HG02970 (cell line): ENCODE results near the gene LBHD1.
A peak's percentile ranks its signal among the peaks of the same experiment; 100 is the strongest.
"Not testable (repeated sequence)": the region's sequence is repeated elsewhere in the genome, so short reads cannot be mapped to it uniquely, and the experiment has no call there.

ENCODE experiments used
- ATAC-seq: cut with Tn5 transposase; IDR thresholded peaks from one replicate; pipeline ENCODE4 v1.9.1; 2021; ENCODE audit warnings: mild to moderate bottlenecking, moderate library complexity, moderate number of reproducible peaks; ENCODE audit not compliant: unreplicated experiment, low FRiP score

LBHD1 gene

DNA sequence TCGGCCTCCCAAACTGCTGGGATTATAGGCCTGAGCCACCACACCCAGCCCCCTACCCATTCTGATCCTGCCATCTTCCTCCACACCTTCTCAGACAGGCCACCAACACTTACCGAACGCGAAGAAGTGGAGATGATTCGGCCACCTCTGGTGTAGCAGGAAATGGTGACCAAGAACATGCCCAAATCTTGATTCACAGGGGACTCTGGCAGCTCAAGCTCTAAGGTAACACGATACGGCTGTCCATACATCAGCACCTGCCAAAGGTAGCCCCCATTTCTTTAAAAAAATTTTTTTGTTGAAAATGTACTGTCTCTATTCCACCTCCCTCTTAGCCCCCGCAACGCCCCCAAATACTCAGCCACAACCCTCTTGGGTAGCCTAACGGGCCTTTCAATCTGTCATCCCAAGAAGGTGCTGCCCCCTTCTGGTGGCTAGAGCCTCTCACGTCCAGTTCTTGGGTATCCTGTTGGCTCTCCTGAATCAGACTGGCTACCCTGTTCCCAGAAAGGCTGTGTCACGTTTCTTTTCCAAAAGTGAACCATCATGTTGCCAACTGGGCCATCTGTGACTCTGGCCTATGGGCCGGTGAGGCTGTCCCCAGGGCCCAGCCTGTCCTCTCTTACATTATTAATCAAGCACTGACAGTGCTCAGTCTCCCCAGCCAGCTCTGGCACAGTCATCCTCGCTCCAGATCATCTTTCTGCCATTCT, 22.5 kb upstream of the LBHD1 start:
- ATAC-seq: no peak

DNA sequence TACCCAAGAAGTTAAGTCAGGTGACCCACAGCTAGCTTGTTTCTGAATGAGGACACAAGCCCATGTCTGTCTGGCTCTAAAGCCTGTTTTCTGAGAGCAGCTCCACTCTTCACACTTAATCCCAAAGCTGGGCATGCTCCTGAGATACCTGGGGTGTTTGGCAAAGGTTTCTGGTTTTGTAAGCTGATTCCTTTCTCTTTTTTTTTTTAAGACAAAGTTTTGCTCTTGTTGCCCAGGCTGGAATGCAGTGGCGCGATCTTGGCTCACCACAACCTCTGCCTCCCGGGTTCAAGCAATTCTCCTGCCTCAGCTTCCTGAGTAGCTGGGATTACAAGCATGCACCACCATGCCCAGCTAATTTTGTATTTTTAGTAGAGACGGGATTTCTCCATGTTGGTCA, 21.6 kb upstream of the LBHD1 start:
- ATAC-seq: not testable (repeated sequence)

DNA sequence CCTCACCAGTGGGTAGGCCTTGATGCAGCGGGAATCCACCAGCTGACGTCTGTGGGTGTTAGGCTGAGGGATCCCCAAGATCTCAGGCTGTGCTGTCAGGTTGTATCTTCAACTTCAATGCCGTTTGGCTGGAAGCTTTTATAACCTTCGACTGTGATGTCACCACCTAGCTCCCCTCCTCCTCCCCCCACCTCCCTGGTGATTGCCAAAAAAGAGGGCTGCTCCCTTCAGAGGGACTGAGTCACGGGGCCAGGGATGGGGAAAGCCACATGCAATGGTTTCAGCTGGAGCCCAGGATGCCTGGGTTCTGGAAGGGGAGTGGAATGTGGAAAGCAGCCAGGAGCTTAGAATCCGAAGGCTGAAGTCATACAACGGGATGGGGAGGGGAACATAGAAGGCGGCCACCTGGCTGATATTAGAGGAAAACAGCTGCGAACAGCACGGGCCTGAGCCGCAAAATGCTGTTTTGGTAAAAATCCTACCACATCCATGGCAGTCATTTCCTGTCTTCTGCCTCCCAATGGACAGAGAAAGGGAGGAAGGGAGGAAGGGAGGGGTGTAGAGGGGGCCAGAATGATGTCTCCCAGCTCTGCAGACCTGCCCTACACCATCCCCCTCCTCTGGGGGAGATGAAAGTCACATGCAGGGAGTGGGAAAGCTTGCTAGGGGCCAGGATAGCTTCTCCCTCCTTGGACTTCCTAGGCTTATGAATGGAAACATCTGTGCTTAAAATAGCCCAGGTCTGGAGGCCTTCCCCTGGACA, 17.5 kb upstream of the LBHD1 start, which contains the start of gene LRRN4CL:
Gene LRRN4CL (minus strand): TSS at position 110 of the 763 bp plus-strand sequence. CDS start 1,022 bp downstream, outside the sequence.
- ATAC-seq: no peak

DNA sequence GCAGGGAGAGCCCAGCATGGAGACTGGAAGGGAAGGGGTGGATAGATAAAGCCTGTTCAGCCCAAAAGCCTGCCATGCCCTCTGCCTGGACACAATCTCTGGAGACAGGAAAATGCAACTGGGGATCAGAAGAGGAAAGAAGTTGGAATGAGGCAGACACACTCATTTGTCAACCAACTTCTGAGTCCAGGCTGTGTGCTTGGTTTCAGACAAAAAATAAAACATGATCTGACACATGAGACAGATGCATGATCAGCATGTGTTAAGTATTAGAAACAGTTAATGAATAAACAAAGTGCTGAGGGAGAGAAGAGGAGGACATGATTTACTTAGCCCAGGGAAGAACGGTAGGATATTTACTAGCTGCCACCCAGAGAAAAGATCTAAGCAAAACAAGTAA, 16.4 kb upstream of the LBHD1 start:
- ATAC-seq: no peak

DNA sequence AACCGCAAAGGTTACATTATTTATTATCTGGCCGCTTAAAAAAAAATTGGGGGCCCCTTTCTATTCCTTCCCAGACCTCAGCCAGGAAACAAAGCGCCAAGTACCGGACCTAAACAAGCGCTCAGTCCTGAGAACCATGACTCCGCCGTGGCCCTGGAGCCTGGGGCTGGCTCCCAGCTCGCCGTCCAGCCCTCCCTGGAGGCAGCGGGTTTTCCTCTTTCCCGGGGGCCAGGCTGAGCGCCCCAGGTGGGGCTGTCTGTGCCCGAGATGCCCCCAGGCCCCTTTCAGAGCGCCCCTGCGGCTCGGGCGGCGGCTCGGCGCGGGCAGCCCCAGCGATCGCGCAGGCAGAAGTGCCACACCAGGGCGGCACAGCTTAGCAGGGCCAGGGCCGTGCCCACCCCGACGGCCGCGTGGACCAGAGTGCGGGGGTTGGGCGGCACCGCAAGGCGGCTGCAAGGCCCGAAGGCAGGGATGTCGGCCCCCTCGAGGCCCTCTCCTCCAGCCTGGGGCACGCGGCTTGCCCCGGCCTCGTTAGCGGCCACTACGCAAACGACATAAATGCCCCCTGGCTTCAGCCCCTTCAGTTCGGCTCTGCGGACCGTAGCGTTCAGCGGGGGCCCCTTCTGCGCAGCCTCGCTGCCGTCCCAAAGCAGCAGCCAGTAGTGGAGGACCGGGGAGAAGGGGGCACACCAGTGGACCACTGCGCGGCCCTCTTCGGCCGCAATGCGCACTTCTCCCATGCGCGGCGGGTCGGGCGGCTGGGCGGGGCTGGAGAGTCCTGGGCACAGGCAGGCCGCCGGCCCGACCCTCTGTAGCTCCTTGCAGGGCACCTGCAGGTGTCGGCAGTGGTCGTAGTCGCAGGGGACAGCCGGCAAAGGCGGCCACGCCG, 15.7 kb upstream of the LBHD1 start:
- ATAC-seq: no peak

DNA sequence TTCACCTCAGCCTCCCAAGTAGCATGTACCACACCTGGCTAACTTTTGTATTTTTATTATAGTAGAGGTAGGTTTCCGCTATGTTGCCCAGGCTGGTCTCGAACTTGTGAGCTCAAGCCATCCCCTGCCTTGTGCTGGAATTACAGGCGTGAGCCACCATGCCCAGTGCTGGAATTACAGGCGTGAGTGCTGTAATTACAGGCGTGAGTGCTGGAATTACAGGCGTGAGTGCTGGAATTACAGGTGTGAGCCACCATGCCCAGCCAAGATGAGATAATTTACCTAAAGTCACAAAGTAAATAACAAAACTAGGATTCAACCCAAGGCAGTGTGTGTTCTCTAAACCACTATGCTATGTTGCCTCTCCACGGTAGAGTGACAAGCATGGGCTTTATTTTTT, 10.5 kb upstream of the LBHD1 start:
- no peak for ATAC-seq

DNA sequence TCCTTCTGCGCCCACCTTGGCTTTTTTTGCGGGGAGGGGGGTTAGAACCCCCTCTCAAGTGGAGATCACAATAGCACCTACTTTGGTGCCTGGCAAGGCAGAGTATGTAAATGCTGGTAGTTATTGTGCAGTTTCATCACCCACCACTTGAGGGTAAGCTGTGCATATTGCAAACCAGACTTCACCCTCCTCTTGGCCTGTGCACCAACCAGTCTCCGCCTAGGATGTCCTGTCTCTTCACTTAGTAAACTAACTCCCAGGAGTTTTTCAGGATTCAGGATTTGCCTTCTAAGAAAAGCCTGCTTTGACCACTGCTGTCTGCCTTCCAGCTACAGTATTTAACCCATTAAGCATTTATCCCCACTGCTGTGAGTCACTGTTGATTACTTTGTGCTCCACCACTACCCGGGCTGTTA, 8.8 kb upstream of the LBHD1 start:
- no peak for ATAC-seq

DNA sequence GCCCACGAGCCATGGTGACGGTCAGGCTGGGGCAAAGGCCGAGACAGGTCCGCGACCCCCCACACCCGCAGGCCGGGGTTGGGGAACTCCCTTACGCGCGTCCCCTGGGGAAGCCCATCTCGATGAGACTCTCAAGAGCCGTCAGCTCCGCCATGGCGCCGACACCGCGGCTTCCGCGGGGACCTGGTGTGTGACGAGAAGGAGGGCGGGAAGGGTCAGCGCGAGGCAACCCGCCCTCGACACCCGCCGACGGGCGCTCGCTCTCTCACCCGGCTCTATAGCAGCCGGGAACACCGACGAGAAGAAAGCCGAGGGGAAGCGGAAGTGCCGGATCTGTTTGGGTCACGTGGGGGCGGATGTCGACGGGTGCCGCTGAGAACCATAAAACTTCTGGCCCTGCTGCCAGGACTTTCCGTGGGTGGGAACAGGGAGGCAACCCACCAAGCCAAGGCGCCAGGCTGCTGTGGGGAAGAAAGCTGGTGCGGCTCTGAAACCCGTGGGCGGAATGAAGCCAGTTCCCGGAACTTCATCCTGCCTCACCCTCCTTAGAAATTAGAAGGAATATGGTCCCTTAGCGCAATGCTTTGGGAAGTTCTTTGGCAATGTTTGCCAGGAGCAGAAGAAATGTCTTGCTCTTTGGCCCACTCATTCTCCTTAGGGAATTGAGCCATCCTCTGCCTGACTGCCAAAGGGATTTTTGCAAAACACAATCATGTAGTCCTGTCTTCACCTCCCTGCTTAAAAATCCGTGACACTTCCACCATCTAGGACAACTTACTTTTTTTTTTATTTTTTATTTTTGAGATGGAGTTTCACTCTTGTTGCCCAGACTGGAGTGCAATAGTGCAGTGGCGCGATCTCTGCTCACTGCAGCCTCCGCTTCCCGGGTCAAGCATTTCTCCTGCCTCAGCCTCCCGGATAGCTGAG, 7.0 kb upstream of the LBHD1 start, which contains the start of gene UBXN1:
Gene UBXN1 (minus strand): TSS at position 304 of the 927 bp plus-strand sequence. CDS start 150 bp downstream, at position 154.
- peak; percentile 59 for ATAC-seq

DNA sequence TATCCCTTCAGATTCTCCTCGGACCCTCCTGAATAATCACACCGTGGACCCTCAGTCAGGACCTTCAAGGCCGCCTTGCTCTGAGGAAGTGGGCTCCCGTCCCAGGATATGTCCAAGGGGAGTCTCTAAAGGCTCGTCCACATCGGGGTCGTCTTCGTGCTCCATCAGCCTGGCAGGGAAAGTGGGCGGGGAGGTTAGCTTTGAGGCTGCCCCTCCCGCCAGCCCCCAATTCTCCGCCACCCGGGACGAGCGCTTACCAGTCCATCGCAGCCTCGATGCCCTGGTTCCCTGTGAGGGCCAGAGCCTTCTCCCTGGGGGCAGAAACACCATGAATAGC, 6.3 kb upstream of the LBHD1 start:
- peak; percentile 19 for ATAC-seq

DNA sequence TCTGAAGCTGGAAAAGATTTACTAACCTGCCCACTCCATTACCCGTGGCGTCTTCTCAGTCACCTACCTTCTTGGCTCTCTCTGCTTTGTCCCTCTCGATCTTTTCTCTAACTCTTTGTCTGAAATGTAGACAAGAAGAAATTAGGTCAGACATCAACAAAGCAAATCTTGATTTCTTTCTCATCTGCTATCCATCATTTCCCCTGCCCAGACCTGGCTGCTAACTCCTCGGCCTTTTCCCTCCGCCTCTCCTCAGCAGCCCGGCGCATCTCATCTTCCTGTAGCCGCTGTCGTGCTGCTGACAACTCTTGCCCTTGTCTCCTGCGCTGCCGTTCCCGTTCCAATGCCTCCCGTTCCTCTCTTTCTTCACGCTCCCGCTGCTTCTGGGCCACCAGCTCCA, 5.6 kb upstream of the LBHD1 start:
- no peak for ATAC-seq

DNA sequence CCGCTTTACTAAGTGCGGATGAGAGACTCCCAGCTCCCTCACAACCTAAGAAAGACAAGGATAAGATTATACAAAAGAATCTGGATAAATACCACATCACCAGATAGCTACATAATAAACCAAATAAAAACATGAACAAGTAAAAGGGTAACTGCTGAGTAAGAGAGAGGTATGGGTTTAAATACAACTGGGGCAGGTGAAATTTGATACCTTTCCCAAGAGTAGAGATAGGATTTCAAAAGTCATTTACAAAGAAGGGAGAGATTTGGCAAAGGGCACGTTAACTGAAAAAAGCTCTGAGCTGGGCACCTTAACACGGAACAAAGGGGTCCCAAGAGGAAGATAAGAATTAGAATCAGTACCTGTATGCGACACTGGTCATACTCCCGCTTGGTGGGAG, 5.1 kb upstream of the LBHD1 start:
- no peak for ATAC-seq

DNA sequence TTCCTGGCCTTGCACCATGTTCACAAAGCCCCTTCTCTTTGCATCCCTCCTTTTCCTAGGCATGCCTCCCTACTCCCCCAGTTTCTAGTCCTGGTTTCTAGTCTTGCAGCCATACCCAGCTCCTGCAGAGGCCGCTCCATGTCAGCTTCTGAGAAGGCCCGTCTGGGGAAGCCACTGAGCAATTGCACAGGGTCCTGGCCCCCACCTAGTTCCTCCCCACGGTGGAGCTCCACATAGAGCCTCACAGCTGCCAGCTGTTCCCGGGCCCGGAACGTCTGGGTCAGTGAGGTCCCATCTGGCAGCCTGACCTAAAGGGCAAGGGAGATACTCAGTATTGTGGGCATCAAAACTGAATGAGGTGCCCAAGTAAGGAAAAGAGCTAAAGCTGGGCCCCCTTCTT, 4.6 kb upstream of the LBHD1 start:
- no peak for ATAC-seq

DNA sequence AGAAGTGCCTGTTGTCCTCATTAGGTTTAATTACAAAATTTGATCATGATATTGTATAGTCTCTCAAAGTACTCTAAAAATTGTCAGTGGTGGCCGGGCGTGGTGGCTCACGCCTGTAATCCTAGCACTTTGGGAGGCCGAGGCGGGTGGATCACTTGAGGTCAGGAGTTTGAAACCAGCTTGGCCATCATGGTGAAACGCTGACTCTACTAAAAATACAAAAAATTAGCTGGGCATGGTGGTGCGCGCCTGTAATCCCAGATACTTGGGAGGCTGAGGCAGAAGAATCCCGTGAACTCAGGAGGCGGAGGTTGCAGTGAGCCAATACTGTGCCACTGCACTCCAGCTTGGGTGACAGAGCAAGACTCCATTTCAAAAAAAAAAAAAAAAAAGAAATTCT, 3.3 kb upstream of the LBHD1 start:
- ATAC-seq: not testable (repeated sequence)

DNA sequence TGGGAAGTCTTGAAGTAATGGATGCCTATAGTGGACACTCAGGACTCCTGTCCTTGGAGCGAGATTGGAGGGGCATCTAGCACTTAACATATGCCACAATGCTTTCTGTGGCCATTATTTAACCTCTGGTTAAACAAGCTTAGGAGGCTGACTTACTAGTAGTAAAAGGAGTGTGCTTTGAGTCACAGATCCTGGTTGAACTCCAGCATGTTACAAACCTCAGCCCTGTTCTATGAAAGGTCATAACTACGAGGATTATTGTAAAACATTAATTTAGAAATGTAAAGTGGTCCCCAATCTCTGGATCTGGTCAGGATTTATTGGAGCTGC, 1.1 kb upstream of the LBHD1 start:
- no peak for ATAC-seq

DNA sequence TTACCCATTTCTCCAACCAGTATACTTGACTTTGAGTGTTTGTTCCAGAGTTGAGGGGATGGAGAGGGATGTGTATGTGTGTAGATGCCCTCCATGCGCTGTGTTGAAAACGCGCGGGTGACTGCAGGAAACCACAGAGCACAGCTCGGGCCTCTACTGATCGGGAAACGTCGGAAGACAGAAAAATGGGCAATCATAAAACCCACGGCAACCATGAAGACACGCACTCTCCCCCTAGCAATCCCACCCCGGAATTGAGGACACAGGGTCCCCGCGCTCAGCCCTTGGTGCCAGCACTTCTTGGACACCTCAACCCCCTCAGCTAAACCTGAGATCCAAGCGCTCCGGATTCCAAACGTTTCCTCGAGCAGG, 845 bp downstream of the LBHD1 start:
- no peak for ATAC-seq

DNA sequence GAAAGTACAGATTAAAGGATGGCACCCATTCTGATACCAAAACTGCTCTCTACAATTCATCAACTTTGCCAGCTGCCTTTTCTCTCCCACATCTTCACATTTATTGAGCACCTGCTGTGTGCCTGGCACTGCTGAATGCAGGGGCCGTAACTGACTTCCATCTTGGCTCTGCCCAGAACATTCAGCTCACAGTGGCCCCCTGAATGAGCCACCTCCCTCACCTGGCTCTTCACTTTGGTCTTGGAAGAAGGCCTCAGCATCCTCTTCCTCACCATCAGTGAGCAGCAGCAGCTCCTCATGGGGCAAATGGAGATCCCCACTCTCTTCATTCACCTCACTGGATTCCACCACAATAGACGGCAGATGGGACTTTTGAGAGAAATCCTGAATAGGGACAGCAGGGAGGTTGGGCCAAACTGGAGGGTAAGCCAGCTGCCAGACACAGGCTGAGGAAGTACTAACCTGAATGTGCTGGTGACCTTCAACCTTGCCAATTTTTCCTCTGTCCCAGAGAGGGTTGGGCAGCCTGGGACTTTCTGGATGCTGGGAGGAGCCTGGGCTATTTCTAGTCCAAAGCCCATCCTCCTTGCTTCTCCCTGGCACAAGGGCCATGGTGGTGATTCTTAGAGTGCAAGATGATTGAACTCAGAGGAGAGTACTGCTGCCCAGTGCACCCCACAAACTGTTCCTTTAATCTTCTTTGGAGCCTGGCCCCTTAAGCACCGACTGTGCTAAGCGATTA, 2.5 kb downstream of the LBHD1 start:
- ATAC-seq: no peak

DNA sequence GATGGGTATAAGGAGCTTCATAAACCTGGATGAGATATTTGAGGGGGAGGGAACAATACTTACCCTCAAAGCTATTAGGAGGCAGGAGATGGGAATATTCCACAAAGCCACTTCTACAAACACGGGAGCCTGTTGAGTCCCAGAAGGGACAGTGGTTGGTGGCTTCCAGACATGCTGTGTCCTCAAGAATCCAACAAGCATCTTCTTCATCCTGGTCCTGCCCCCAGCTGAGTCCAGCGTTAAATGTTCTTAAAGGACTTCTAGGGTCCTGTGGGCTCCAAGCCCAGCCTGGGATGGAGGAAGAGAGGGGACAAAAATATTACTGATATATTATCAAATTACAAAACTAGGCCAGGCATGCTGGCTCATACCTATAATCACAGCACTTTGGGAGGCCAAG, 4.6 kb downstream of the LBHD1 start:
- ATAC-seq: no peak

DNA sequence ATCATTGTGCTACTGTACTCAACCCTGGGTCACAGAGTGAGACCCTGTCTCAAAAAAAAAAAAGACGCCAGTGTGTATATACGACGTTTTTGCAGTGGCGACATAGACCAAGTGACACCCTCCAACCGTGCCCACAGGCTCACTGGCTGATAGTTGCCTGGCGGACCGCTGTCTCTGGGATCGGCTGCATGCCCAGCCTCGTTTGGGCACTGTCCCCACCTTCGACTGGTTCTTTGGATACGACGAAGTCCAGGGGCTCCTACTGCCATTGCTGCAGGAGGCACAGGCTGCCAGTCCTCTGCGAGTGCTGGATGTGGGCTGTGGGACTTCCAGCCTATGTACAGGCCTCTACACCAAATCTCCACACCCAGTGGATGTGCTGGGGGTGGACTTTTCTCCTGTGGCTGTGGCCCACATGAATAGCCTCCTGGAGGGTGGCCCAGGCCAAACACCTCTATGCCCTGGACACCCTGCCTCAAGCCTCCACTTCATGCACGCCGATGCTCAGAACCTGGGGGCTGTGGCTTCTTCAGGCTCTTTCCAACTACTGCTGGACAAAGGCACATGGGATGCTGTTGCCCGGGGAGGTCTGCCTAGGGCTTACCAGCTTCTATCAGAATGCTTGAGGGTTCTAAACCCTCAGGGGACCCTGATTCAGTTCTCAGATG, 5.7 kb downstream of the LBHD1 start:
- no peak for ATAC-seq
